GM12874 (cell line): ENCODE data around the gene CXXC1.

Experiments
- CTCF ChIP-seq: IDR thresholded peaks from 2 replicates; pipeline ENCODE4 v1.5.1; 2011; ENCODE audit warnings: low read depth, mild to moderate bottlenecking, control low read depth, low read length, moderate library complexity; ENCODE audit not compliant: insufficient read depth

Gene CXXC1

DNA sequence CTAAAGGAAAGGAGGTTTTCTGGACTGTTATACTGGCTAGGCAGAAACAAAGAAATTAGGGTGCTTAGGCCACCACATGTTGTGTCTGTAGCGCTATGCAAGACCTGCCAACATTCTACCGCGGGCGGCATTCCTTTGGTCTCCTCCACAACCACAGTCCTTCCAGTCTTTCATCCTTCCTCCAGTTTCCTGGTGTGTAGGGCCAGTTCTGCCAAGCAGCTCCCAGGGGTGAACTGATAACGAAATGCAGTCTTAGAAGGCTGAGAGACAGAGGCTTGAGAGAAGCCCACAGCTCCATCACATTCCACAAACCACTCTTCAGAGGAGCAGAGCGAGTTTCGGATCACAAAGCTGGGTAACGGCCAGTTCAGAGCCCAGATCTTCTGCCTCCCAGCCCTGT is 19.5 kb upstream of the CXXC1 start:
- no peak for TF ChIP-seq CTCF

- TF ChIP-seq CTCF: no peak
Observed at GRCh38 chr18:50301074-50301473, 13.6 kb upstream of the CXXC1 start.

DNA sequence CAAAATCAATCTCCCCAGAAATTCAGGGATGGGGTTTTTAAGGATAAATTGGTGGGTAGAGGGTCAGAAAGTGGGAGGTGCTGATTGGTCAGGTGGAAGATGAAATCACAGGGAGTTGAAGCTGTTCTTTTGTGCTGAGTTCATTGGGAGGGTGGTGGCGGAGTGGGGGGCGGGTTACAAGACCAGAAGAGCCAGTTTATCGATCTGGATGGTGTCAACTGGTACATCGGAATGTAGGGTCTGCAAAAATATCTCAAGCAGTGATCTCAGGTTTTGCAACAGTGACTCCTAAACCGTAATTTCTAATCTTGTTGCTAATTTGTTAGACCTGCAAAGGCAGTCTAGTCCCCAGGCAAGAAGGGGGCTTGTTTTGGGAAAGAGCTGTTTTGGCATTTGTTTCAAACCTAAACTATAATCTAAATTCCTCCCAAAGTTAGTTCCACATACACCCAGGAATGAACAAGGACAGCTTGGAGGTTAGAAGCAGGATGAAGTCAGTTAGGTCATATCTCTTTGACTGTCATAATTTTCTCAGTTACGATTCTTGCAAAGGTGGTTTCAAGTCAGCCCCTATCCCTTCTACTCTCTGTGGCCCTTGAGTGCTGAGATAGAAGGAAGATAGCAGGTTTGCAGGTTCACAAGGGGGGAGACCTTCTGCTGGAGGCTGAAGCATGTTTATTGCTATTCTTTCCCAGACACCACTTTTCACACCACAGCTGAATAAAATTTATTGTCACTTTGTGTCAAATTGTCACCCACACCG is 12.3 kb upstream of the CXXC1 start:
- TF ChIP-seq CTCF: no peak

GRCh38 chr18:50298443-50299284 is 11.2 kb upstream of the CXXC1 start:
- TF ChIP-seq CTCF: no peak

DNA sequence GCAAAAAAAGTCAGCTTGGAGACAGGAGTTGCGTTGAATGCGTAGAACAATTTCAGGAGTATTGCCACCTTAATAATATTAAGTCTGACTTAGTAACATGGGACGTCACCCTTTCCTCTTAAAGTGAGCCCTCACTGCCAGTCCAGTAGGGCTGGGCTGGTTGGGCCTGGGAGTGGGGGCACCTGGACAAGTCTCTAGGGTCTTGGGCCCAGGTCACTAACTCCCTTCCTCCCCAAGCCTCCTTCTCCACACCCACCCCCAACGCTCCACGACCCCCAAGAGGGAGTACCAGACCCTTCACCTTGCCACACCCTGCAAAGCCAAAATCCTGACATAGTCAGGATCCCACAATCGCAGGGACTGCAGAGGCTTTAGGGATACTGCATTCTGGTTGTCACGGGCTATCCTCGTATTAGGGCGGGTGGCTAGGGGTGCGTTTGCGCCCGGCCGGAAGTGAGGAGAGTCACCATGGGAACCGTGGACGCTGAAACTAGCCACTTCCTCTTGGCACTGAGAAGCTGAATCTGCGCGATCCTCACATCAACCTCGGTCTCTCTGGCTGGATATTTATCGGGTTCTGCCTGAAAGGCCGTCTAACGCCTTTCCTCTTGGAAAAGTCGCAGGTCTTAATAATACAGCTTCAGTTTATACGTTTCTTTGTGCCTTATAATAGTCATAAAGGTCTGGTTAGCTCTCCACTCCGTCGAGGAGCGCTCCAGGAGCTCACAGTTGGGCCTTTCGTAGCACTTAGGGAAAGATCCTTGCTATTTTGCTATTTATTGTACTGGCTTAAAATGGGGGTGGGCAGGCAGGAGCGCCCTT is 10.3 kb upstream of the CXXC1 start:
- no peak for TF ChIP-seq CTCF

GRCh38 chr18:50293039-50293438 is 5.5 kb upstream of the CXXC1 start:
- no peak for TF ChIP-seq CTCF

GRCh38 chr18:50289108-50289443 is 1.6 kb upstream of the CXXC1 start:
- TF ChIP-seq CTCF: no peak
